ENCODE results near the gene MINDY1.

The MINDY1 gene

DNA sequence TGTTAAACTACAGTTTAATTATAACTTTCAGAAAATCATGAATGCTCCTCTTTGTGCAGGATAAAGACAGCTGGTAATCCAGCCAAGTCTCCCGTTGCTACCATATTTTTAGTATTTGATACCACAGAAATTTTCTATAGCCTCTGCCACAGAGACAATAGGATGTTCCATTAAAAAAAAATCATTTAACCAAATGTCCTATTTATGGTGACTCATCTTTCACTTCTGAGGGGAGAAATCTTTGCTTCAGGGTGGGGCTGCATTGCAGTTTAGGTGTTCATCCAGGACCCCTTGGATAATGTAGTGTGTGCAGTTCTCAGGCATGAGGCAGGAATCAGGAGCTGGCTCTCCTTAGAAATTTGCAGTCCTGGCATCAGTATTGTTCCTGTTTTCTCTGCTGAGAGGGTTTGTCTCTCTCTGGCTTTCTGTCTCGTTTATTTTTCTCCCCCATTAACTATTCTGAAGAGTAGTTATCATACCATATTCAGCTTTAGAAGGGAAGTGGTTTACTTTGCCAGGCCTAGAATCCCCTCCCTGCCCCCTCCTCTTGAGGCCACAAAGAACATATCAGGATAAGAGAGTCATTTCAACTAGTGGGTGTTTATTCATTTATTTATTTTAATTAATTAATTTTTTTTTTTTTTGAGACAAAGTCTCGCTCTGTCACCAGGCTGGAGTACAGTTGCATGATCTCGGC is 4.6 kb upstream of the MINDY1 start:
- no peak for DNase-seq (ENCODE audit: low spot score)

GRCh38 chr1:151010346-151010726 is 3.6 kb upstream of the MINDY1 start:
- no peak for DNase-seq (ENCODE audit: low spot score)

GRCh38 chr1:151009674-151010345 is 3.1 kb upstream of the MINDY1 start:
- DNase-seq (ENCODE audit: low spot score) = no peak

DNA sequence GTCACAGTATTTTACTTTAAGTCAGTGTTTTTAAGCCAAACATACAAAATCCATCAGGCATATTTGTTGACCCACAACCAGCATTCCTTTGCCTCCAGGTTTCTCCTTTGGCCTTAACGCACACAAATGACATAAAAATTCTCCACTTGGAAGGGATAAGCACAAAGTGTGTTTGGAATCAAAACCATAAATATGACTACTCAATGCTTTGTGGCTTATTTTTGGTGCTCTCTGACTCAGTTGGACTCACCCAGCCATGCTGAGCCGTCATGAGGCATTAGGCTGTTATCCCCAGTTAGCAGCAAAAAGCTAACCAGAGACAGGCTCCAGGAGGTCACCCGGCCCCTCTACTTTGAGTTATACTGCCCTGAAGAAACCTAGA is 2.5 kb upstream of the MINDY1 start:
- DNase-seq (ENCODE audit: low spot score) = no peak

GRCh38 chr1:151008244-151009205 is 1.8 kb upstream of the MINDY1 start, which contains the start of gene PRUNE1:
PRUNE1 (plus strand) TSS chr1:151008449; CDS start chr1:151008633, 184 bp downstream.
- DNase-seq (ENCODE audit: low spot score) = peak; percentile 99

DNA sequence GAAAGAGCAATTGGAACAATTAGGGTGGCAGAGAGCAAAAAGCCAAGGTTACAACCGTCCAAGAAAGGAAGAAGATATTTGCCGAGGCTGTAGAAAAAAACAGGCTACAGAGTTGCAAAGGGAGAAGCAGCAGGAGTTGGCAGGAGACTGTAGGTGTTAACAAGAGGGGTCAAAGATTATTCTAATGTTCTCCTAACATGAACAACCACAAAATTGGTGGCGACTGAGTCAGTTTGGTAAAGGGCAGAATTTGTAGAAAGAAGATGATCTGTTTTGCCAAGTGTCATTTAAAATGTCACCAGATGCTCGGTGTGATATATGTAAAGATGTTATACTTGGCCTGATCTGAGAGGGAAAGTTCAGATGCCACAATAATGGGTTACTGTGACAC is 1.1 kb upstream of the MINDY1 start:
- no peak for DNase-seq (ENCODE audit: low spot score)

DNA sequence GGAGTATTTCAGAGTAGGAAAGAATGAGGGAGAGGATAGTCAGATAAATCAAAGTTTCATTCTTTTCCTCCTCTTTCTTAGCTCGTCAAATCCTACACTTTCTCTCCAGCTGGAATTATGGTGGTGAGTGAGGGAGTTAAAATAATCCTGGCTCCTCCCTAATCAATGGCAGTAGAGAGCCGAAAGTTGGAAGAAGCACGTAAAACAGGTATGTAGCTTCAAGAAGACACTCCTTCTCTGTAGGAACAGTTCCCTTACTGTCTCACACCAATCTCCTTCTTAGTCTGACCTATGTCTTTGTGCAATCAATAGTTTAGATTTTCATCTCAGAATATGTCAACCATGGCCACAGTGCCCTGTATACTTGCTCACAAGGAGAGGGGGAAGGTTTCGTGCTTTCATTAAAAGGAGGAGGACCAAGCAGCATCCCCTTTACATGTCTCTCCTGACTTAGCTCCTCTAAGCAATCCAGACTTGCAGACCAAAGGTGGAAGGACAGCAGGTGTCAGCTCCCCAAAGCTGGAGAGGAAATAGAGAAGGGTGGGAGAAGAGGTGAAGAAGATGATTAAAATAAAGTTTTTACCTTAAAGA is 878 bp downstream of the MINDY1 start:
- no peak for DNase-seq (ENCODE audit: low spot score)

DNA sequence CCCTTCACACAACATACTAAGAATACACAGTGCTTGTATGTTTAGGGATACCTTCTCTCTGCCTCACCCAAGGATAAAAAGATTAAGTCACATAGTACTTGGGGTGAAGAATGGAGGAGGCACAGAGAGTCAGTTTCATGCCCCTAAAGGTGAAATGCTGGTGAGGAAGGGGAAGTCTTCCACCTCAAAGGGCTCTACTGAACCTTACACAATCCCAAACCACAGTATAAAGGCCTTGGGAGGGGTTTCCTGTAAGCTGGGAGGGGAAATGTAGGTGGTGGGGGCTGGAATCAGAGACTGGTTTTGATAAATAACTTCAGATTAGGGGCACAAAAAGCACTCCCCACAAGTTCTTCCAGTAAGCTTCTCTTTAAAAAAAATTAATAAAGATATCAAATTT is 3.5 kb downstream of the MINDY1 start:
- peak; percentile 30 for DNase-seq (ENCODE audit: low spot score)

- no peak for DNase-seq (ENCODE audit: low spot score)
Measured at GRCh38 chr1:151002611-151003010, 4.1 kb downstream of the MINDY1 start.

- no peak for DNase-seq (ENCODE audit: low spot score)
Measured at GRCh38 chr1:151002051-151002450, 4.7 kb downstream of the MINDY1 start.

DNA sequence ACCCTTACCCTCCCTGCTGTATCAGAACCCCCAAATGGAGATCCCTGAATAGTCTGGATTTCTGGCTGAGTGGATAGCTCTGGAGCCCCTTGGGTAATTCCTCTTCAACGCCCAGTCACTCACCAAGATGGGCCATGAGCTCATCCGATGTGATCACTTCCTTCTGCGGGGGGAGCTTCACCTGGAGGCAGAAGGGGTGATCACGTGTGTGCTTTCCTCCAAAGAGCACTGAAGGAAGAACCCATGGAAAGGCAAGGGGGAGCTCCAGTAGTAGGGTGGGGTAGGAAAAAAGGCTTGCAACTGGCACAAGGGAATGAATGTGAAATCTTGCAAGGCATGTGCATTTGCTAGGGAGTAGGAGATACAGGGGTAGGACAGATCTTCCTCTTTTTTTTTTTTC is 5.1 kb downstream of the MINDY1 start:
- DNase-seq (ENCODE audit: low spot score) = no peak

GRCh38 chr1:151000408-151000807 is 6.3 kb downstream of the MINDY1 start:
- no peak for DNase-seq (ENCODE audit: low spot score)

- no peak for DNase-seq (ENCODE audit: low spot score)
Measured at GRCh38 chr1:150999926-151000325, 6.8 kb downstream of the MINDY1 start.

- no peak for DNase-seq (ENCODE audit: low spot score)
Measured at GRCh38 chr1:150999051-150999674, 7.5 kb downstream of the MINDY1 start.

- DNase-seq (ENCODE audit: low spot score) = no peak
Measured at GRCh38 chr1:150997949-150998348, 8.8 kb downstream of the MINDY1 start.

GRCh38 chr1:150997126-150997872 is 9.4 kb downstream of the MINDY1 start:
- no peak for DNase-seq (ENCODE audit: low spot score)

DNA sequence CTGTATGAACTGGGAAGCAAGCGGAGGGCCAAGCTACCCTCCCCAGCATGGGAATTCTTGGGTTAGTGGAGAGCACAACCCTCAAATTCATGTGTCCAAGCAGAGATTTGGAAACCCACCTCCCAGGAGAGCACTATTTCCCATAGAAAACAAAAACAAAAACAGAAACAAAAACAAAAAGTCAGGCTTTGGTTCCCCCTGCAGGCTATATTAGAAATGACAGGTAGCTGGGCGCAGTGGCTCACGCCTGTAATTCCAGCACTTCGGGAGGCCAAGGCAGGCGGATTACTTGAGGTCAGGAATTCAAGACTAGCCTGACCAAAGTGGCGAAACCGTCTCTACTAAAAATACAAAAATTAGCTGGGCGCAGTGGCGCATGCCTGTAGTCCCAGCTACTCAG is 10.8 kb downstream of the MINDY1 start:
- DNase-seq (ENCODE audit: low spot score) = peak; percentile 45

- DNase-seq (ENCODE audit: low spot score) = no peak
Measured at GRCh38 chr1:150995460-150995859, 11.2 kb downstream of the MINDY1 start.

DNA sequence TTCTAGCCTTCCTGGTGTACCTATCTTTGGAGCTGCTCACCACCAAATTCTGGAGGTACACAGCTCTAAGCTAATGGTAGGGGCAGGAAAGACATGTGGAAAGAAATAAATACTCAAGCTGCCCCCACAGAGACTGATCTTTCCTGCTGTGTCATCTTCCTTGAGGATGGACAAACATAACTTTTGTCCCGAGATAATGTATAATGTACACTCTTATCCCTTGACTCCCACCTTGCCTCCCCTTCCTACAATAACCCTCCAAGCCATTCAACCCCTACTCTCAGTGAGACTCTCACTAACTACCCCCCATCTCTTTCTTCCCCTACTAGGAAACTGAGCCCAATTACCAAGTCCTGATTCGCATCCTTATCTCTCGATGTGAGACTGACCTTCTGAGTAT is 12.5 kb downstream of the MINDY1 start:
- DNase-seq (ENCODE audit: low spot score) = no peak

GRCh38 chr1:150992626-150993025 is 14.1 kb downstream of the MINDY1 start:
- DNase-seq (ENCODE audit: low spot score) = no peak

GRCh38 chr1:150987924-150988323 is 18.8 kb downstream of the MINDY1 start:
- no peak for DNase-seq (ENCODE audit: low spot score)
